Neutrophil (primary cell): ENCODE measurements around the gene FOSL1.

ENCODE experiments used
- H3K27ac ChIP-seq: fragments of 200-600 bp; sonication (generic); 2 replicates; pipeline ENCODE4 v1.5.1; 2016; ENCODE audit warnings: mild to moderate bottlenecking, moderate library complexity
- H3K27me3 ChIP-seq: fragments of 200-600 bp; sonication (generic); 2 replicates; pipeline ENCODE4 v1.6.0; 2016; ENCODE audit warnings: mild to moderate bottlenecking
- H3K36me3 ChIP-seq: fragments of 200-600 bp; sonication (generic); 2 replicates; pipeline ENCODE4 v1.5.1; 2017
- H3K4me1 ChIP-seq, 2 experiments: fragments of 200-600 bp in 1 of 2; sonication (generic) in 1 of 2; 1 replicate in 1 of 2; 2 replicates in 1 of 2; pipeline versions ENCODE4 v1.5.1 to v1.6.1; 2013 to 2016; ENCODE audit warnings: low read depth in 1 of 2, low read length in 1 of 2, mild to moderate bottlenecking in 1 of 2, moderate library complexity in 1 of 2; ENCODE audit not compliant: control insufficient read depth in 1 of 2, insufficient read depth in 1 of 2
- H3K4me3 ChIP-seq, 2 experiments: fragments of 200-600 bp in 1 of 2; sonication (generic) in 1 of 2; 1 replicate in 1 of 2; 2 replicates in 1 of 2; pipeline ENCODE4 v1.5.1; 2013 to 2016; ENCODE audit warnings: low read depth in 1 of 2, low read length in 1 of 2, mild to moderate bottlenecking in 1 of 2, moderate library complexity in 1 of 2
- H3K9me3 ChIP-seq: fragments of 200-600 bp; sonication (generic); 2 replicates; pipeline ENCODE4 v1.5.1; 2016
- TF ChIP-seq, protein P1 (sequence below): fragments of 200-600 bp; sonication (generic); IDR thresholded peaks from 2 replicates; pipeline ENCODE4 v1.5.1; 2016; ENCODE audit warnings: antibody characterized with exemption

The FOSL1 gene

DNA sequence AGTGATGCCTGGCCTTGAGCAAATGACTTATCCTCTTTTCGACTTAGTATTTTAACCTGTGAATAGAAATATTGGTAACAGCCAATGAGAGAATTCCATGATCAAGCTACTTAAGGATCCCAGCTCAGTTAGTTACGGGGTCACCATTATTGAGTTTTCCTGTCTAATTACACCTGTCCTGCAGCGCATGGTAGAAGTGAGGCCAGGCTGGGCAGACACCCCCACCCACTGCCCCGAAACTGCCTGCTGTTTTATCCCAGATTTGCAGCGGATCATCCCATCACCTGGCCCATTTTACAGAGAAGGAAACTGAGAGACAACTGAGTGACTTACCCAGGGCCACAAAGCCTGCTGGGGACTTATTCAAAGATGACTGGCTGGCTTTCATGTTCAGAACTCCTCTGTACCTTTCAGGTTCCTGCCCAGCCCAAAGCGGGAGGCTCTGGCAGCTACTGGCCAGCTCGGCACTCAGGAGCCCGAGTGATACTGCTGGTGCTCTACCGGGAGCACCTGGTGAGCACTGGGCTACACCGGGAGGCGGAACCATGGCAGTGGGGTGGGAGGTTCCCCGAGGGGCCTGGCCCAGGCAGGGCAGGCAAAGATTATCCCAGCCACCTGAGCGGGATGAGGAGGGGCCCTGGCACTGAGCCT is 38.5 kb downstream of the FOSL1 start:
- TF ChIP-seq, protein P1, sequence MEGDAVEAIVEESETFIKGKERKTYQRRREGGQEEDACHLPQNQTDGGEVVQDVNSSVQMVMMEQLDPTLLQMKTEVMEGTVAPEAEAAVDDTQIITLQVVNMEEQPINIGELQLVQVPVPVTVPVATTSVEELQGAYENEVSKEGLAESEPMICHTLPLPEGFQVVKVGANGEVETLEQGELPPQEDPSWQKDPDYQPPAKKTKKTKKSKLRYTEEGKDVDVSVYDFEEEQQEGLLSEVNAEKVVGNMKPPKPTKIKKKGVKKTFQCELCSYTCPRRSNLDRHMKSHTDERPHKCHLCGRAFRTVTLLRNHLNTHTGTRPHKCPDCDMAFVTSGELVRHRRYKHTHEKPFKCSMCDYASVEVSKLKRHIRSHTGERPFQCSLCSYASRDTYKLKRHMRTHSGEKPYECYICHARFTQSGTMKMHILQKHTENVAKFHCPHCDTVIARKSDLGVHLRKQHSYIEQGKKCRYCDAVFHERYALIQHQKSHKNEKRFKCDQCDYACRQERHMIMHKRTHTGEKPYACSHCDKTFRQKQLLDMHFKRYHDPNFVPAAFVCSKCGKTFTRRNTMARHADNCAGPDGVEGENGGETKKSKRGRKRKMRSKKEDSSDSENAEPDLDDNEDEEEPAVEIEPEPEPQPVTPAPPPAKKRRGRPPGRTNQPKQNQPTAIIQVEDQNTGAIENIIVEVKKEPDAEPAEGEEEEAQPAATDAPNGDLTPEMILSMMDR, result no peak
- no peaks in the 10 kb centered on the region for H3K9me3 ChIP-seq
- H3K4me1 ChIP-seq, result peaks cover 36 to 38% of the 10 kb centered on the region in 2 experiments
- peak overlapping the region; percentile 97 to 98 for H3K4me3 ChIP-seq
- peak overlapping the region; percentile 96 for H3K27ac ChIP-seq
- H3K27me3 ChIP-seq, result no peaks in the 10 kb centered on the region
- peaks cover 44% of the 10 kb centered on the region for H3K36me3 ChIP-seq

DNA sequence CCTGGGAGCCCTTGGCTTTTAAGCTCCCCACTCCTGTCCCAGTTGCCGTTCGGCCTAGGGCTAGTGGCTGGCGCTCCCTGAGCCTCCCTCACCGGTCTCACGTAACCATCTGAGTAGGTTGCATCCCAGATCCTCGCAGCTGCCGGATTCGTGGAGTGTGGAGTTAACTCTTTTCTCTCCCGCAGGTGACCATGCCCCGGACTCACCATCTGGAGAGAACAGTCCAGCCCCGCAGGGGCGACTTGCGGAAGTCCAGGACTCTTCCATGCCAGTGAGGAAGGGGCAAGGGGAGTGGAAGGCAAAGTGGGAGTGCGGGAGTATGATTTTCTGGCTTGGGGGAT is 39.1 kb downstream of the FOSL1 start:
- TF ChIP-seq, protein P1, result no peak
- H3K36me3 ChIP-seq, result peaks cover 43% of the 10 kb centered on the region
- H3K27me3 ChIP-seq, result no peaks in the 10 kb centered on the region
- peaks cover 42 to 43% of the 10 kb centered on the region in 2 experiments for H3K4me1 ChIP-seq
- H3K4me3 ChIP-seq, result peak overlapping the region; percentile 97 to 98
- no peaks in the 10 kb centered on the region for H3K9me3 ChIP-seq
- peak overlapping the region; percentile 96 for H3K27ac ChIP-seq

DNA sequence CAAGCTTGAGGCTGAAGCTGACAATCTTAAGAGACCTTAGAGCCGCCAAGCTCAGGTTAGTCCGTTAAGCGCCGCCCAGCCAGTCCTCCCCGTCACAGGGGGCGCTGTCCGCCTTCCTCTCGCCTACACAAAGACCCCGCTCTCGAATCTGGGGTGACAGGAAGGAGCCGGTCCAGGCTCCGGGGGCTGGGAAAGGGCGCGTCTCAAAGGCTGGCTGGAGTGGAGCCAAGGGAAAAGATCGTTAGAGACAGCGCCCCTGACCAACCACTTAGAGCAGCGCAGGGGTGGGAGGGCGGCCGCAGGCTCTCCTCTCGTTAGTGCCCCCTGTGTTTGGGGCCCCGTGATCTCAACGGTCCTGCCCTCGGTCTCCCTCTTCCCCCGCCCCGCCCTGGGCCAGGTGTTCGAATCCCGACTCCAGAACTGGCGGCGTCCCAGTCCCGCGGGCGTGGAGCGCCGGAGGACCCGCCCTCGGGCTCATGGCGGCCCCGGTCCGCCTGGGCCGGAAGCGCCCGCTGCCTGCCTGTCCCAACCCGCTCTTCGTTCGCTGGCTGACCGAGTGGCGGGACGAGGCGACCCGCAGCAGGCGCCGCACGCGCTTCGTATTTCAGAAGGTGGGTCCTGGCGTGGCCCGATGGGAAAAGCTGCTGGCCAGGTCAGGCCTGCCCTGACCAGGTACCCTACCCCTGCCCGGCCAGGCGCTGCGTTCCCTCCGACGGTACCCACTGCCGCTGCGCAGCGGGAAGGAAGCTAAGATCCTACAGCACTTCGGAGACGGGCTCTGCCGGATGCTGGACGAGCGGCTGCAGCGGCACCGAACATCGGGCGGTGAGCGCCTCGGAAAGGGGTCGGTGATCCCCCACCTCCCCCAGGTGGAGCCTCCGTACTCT is 39.7 kb downstream of the FOSL1 start, which contains the start of gene MUS81:
Gene MUS81 (plus strand): TSS at position 156 of the 887 bp plus-strand sequence. CDS start 321 bp downstream, at position 477.
- peaks cover 48 to 49% of the 10 kb centered on the region in 2 experiments for H3K4me1 ChIP-seq
- H3K4me3 ChIP-seq, result peak within 1 kb of the TSS; percentile 97 to 98
- H3K9me3 ChIP-seq, result no peaks in the 10 kb centered on the region
- peaks cover 43% of the 10 kb centered on the region for H3K36me3 ChIP-seq
- TF ChIP-seq, protein P1, result peak; percentile 69
- H3K27me3 ChIP-seq, result no peaks in the 10 kb centered on the region
- H3K27ac ChIP-seq, result peak within 1 kb of the TSS; percentile 96

DNA sequence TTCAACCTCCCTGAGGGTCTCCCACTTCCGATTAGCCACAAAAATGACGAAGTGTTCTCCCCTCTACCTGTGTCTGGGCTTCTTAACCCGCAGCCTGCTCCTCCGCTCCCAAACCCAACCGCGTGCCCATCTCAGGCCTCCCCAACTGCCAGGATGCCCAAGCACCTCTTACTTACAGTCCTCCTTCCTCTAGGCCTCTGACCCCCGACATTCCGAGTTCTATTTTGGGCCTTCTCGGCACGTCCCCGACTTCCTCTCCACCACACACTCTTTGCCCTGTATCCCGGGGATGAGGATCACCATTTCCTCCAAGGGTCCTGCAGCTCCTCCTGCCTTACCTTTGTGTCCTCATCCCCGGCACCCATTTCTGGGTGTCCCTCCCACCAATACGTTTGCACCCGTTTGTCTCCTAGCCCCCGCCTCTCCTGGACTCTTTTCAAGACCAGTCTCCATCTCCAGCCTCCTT is 40.3 kb downstream of the FOSL1 start:
- Histone ChIP-seq H3K4me1 (peaks cover 55 to 56% of the 10 kb centered on the region in 2 experiments), H3K27me3 (no peaks in the 10 kb centered on the region), H3K36me3 (peaks cover 43% of the 10 kb centered on the region), H3K27ac (peak overlapping the region; percentile 96), H3K9me3 (no peaks in the 10 kb centered on the region), H3K4me3 (peak overlapping the region; percentile 97 to 98)
- TF ChIP-seq, protein P1, result no peak

DNA sequence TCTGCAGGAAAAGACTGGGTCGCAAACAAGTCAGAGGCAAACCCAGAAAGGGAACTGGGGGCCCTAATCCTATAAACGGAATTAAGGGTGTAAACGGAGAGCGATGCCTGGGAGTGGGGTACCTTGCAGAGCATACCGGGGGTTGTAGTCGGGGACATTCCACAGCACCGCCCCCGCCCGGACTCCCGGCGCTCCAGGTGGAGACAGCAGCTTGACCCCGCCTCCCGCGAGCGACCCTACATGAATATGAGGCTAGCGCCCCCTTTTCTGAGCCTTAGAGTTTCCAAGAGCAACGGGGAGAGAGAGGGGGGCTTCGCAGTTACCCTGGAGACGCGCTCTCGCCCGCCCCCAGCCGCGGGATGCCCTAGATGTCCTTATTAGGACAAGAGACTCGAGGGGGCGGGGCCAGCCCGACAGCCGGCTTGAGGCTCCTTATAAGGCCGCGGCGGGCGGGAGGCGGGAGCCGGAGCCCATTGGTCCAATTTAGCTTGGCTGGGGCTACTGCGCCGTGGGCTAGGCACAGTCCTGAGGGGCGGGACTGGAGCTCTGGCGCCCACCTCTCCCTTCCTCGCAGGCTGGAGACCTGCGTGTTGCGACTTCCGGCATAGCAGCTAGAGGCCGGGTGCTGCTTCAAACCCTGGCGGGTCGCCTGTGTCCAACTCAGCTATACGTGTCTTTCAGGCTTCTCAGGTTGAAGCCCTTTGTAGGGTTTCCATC is 40.9 kb downstream of the FOSL1 start:
- Histone ChIP-seq H3K36me3 (peaks cover 43% of the 10 kb centered on the region), H3K9me3 (no peaks in the 10 kb centered on the region), H3K27me3 (no peaks in the 10 kb centered on the region), H3K4me3 (peak overlapping the region; percentile 97 to 98), H3K4me1 (peaks cover 58 to 62% of the 10 kb centered on the region in 2 experiments), H3K27ac (peak overlapping the region; percentile 96)
- TF ChIP-seq, protein P1, result peak; percentile 40
